ENCODE results near the gene KRTAP2-3. TPM values are rescaled to one million over a fixed set of nuclear protein-coding genes. Genes with fewer than 3 reads are reported as not detected.

KRTAP2-3 gene
- total RNA-seq, 2 donors from 2014 or later, result not detected

DNA sequence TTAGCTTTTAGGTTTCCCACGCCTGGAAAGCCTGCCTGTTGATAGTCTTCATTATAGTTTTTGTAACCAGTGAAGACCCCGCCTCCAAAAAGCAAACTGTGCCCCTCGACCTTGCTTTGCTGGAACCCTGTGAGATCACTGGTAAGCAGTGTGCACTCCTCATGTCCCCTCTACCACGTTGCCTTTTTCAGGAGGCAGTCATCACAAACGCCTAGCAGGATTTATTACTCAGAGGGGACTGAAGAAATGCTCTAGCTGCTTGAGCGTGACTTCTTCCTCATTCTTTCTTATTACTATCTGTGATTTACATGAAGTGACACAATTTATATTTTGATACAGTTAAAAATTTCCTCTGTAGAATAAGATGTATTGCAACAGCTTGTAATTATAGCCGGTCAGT lies 44.5 kb downstream of the KRTAP2-3 start:
- no peak overlapping the region for H3K27ac ChIP-seq (ENCODE audit: low read depth, low read length)
- no peaks in the 10 kb centered on the region for H3K27me3 ChIP-seq (ENCODE audit: control insufficient read depth, insufficient read depth, low read length, poor library complexity, severe bottlenecking)
- H3K4me3 Mint-ChIP-seq, result no peak overlapping the region
- no peaks in the 10 kb centered on the region for H3K36me3 Mint-ChIP-seq (ENCODE audit: low read depth)
- TF ChIP-seq, protein P1, sequence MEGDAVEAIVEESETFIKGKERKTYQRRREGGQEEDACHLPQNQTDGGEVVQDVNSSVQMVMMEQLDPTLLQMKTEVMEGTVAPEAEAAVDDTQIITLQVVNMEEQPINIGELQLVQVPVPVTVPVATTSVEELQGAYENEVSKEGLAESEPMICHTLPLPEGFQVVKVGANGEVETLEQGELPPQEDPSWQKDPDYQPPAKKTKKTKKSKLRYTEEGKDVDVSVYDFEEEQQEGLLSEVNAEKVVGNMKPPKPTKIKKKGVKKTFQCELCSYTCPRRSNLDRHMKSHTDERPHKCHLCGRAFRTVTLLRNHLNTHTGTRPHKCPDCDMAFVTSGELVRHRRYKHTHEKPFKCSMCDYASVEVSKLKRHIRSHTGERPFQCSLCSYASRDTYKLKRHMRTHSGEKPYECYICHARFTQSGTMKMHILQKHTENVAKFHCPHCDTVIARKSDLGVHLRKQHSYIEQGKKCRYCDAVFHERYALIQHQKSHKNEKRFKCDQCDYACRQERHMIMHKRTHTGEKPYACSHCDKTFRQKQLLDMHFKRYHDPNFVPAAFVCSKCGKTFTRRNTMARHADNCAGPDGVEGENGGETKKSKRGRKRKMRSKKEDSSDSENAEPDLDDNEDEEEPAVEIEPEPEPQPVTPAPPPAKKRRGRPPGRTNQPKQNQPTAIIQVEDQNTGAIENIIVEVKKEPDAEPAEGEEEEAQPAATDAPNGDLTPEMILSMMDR (conservative IDR thresholded peaks at IDR 0.05), result no peak
- peaks cover 8% of the 10 kb centered on the region for H3K4me1 Mint-ChIP-seq
- no peaks in the 10 kb centered on the region for H3K36me3 ChIP-seq (ENCODE audit: control insufficient read depth, insufficient read depth, low read length)
- no peaks in the 10 kb centered on the region for H3K4me1 ChIP-seq (ENCODE audit: control insufficient read depth, insufficient read depth, low read length)
- no peak overlapping the region for H3K27ac Mint-ChIP-seq
- H3K4me3 ChIP-seq (ENCODE audit: low read length), result no peak overlapping the region
- H3K27me3 Mint-ChIP-seq (ENCODE audit: insufficient read depth), result no peaks in the 10 kb centered on the region
- no peak for DNase-seq
- H3K9ac ChIP-seq (ENCODE audit: extremely low read depth, low read length, poor library complexity, severe bottlenecking), result no peak overlapping the region
- WGBS, 2 experiments (ENCODE audit: insufficient coverage in 1 of 2, insufficient read length in 1 of 2), result 82 to 87% methylated on average over 6 to 7 of the region's 7 CpGs
- no peaks in the 10 kb centered on the region for H3K9me3 Mint-ChIP-seq
- no peaks in the 10 kb centered on the region for H3K9me3 ChIP-seq (ENCODE audit: control insufficient read depth, low read length)

DNA sequence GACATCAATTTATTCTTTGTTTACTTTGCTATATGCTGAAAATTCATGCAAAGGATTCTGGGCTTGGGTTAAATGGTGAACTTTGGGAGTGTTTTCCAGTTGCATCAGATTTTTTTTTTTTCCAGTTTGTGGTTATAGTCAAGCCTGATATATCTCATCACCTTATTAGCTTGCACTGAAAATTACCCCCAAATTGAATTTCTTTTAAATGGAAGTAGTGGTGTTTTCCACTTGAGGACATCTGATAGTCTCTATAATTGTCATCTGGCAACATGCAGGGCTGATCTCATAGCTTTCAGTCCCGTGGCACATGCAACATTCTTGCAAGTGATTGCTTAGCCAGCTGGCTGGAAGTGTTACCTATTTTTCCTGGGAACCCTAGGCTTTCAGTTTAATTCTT lies 46.3 kb downstream of the KRTAP2-3 start:
- Histone ChIP-seq H3K9me3 (ENCODE audit: control insufficient read depth, low read length) (no peaks in the 10 kb centered on the region), H3K27me3 (ENCODE audit: control insufficient read depth, insufficient read depth, low read length, poor library complexity, severe bottlenecking) (no peaks in the 10 kb centered on the region), H3K27ac (ENCODE audit: low read depth, low read length) (no peak overlapping the region), H3K4me1 (ENCODE audit: control insufficient read depth, insufficient read depth, low read length) (peaks cover 6% of the 10 kb centered on the region), H3K9ac (ENCODE audit: extremely low read depth, low read length, poor library complexity, severe bottlenecking) (no peak overlapping the region), H3K36me3 (ENCODE audit: control insufficient read depth, insufficient read depth, low read length) (no peaks in the 10 kb centered on the region), H3K4me3 (ENCODE audit: low read length) (no peak overlapping the region)
- DNase-seq, result no peak
- TF ChIP-seq, protein P1 (conservative IDR thresholded peaks at IDR 0.05), result no peak
- WGBS, 2 experiments (ENCODE audit: insufficient coverage in 1 of 2, insufficient read length in 1 of 2), result 80 to 90% methylated on average over 1 of the region's 1 CpG
- H3K4me1 Mint-ChIP-seq, result peaks cover 23% of the 10 kb centered on the region
- no peaks in the 10 kb centered on the region for H3K36me3 Mint-ChIP-seq (ENCODE audit: low read depth)
- H3K27ac Mint-ChIP-seq, result no peak overlapping the region
- H3K4me3 Mint-ChIP-seq, result no peak overlapping the region
- no peaks in the 10 kb centered on the region for H3K9me3 Mint-ChIP-seq
- H3K27me3 Mint-ChIP-seq (ENCODE audit: insufficient read depth), result no peaks in the 10 kb centered on the region

DNA sequence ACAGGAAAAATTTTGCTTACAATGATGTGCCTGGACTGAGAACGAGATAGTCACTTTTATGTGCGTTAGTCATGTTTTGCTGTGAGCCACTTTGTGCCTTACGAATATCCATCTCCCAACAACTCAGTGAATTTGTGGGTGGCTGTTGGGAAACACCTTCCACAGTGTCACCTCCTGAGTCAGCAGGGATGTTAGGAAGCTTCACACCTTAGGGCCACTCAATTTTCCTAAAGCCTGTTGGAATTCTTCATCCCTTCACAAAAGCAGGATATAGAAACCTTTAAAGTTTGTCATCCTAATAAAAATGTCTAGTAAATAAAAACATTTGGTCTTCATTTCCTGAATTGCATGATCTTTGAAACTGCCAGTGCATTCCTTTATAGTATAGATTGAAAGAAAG lies 46.7 kb downstream of the KRTAP2-3 start:
- Mint-ChIP-seq H3K36me3 (ENCODE audit: low read depth) (no peaks in the 10 kb centered on the region), H3K4me1 (peaks cover 21% of the 10 kb centered on the region), H3K27me3 (ENCODE audit: insufficient read depth) (no peaks in the 10 kb centered on the region), H3K4me3 (no peak overlapping the region), H3K27ac (no peak overlapping the region), H3K9me3 (no peaks in the 10 kb centered on the region)
- WGBS, 2 experiments (ENCODE audit: insufficient coverage in 1 of 2, insufficient read length in 1 of 2), result 96 to 100% methylated on average over 1 to 3 of the region's 3 CpGs
- no peaks in the 10 kb centered on the region for H3K36me3 ChIP-seq (ENCODE audit: control insufficient read depth, insufficient read depth, low read length)
- peaks cover 8% of the 10 kb centered on the region for H3K4me1 ChIP-seq (ENCODE audit: control insufficient read depth, insufficient read depth, low read length)
- H3K4me3 ChIP-seq (ENCODE audit: low read length), result no peak overlapping the region
- H3K27me3 ChIP-seq (ENCODE audit: control insufficient read depth, insufficient read depth, low read length, poor library complexity, severe bottlenecking), result no peaks in the 10 kb centered on the region
- H3K9ac ChIP-seq (ENCODE audit: extremely low read depth, low read length, poor library complexity, severe bottlenecking), result no peak overlapping the region
- no peak overlapping the region for H3K27ac ChIP-seq (ENCODE audit: low read depth, low read length)
- no peaks in the 10 kb centered on the region for H3K9me3 ChIP-seq (ENCODE audit: control insufficient read depth, low read length)
- DNase-seq, result no peak
- TF ChIP-seq, protein P1 (conservative IDR thresholded peaks at IDR 0.05), result no peak

Measured in endodermal cell (in vitro differentiated cells).